ENCODE results near the gene HK2. TPM values are rescaled to one million over a fixed set of nuclear protein-coding genes. Genes with fewer than 3 reads are reported as not detected.
"Not testable (repeated sequence)": the region's sequence is repeated elsewhere in the genome, so short reads cannot be mapped to it uniquely, and the experiment has no call there.

HK2 gene
- total and polyA plus RNA-seq, 2 of the 4 experiments (the other 2 are of a cell fraction), result 17.4 to 20.9 TPM

DNA sequence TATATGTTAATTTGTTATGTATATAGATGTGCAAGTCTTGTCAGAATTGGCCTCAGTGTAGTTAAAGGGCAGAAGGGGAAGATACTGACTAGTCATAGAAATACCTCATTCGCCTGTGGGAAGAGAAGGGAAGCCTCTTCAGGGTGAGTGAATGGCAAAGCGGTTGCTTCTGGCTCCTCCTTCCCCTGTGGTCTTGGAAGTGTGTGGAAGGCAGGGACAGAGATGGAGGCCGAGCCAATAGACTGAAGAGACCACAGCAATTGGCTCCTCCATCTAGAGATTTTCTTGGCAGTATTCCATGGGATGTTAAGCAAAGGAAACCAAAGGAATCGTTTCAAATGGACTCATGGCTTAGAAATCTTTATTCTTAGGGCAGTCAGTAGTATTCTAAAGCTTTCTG lies 57.9 kb downstream of the HK2 start:
- H3K9me3 ChIP-seq (ENCODE audit: control insufficient read depth, insufficient read depth, low read length); ATAC-seq (ENCODE audit: low read depth); H3K18ac ChIP-seq (ENCODE audit: low read depth, low read length); H3K27ac ChIP-seq (ENCODE audit: insufficient read depth, low read length); H3K23ac ChIP-seq (ENCODE audit: low read depth, low read length); H4K20me1 ChIP-seq (ENCODE audit: insufficient read depth, low read length); H3K4me3 ChIP-seq (ENCODE audit: insufficient read depth, low read depth, low read length); dilution Hi-C loops (cut with HindIII; ENCODE audit: low sequenced_read_pairs, unreplicated experiment); H3K4me2 ChIP-seq (ENCODE audit: low read depth, low read length); H3K4ac ChIP-seq (ENCODE audit: low read depth, low read length); H3K27me3 ChIP-seq (ENCODE audit: control insufficient read depth, insufficient read depth, low read length); in situ Hi-C loops (cut with MboI; ENCODE audit: low sequenced_read_pairs); H4K8ac ChIP-seq (ENCODE audit: low read depth in 2 of 2, low read length in 2 of 2); H2AFZ ChIP-seq (replicated peaks; ENCODE audit: low read length, poor library complexity); H4K91ac ChIP-seq (ENCODE audit: insufficient read depth, low read depth, low read length); H2BK15ac ChIP-seq (ENCODE audit: low read depth, low read length); CTCF ChIA-PET; H3K14ac ChIP-seq (replicated peaks; ENCODE audit: low read depth, low read length); intact Hi-C loops (cut with micrococcal nuclease); H2BK20ac ChIP-seq (ENCODE audit: low read depth, low read length); H4K5ac ChIP-seq (ENCODE audit: low read depth, low read length); POLR2A ChIA-PET (ENCODE audit: unreplicated experiment); H2AK9ac ChIP-seq (replicated peaks; ENCODE audit: low read depth, low read length, poor library complexity); H3K9ac ChIP-seq (ENCODE audit: low read depth, low read length); H3K56ac ChIP-seq (ENCODE audit: extremely low read depth, insufficient read depth, low read length); H2AK5ac ChIP-seq (ENCODE audit: low read depth, low read length); BruUV-seq (replicated peaks): not testable (repeated sequence)
- Histone ChIP-seq H2BK5ac (ENCODE audit: low read depth, low read length, poor library complexity, severe bottlenecking) (peak overlapping the region; percentile 90), H2BK120ac (ENCODE audit: low read depth, low read length) (peak overlapping the region; percentile 10; the same call in 1 of the 2 replicates), H3K36me3 (ENCODE audit: control insufficient read depth, insufficient read depth, low read length) (peaks cover 41% of the 10 kb centered on the region), H3K79me1 (ENCODE audit: low read depth in 1 of 2, low read length in 2 of 2) (peaks cover 4 to 18% of the 10 kb centered on the region in 2 experiments; a peak in 3 of 4 replicates), H3K4me1 (ENCODE audit: control insufficient read depth, insufficient read depth, low read length) (peaks cover 32% of the 10 kb centered on the region), H3K9me1 (ENCODE audit: insufficient read depth, low read length) (peaks cover 25% of the 10 kb centered on the region)
- peak; percentile 43 for DNase-seq
- no CpG with 5 or more reads among the region's 4 CpGs for WGBS, 2 experiments (ENCODE audit: extremely low coverage in 2 of 2, insufficient read length in 1 of 2)

Data from IMR-90 (cell line).